ENCODE measurements around the gene NR2F2. TPM values are rescaled to one million over a fixed set of nuclear protein-coding genes. Genes with fewer than 3 reads are reported as not detected.

NR2F2 gene
- polyA plus RNA-seq (0.07 TPM in 1 of 2 replicates, not detected in the other), polyA minus RNA-seq (not detected in 2 replicates)

- Histone ChIP-seq H2AFZ (ENCODE audit: low read depth, low read length) (no peak within 1 kb of the TSS), H3K27ac (ENCODE audit: low read length) (no peak within 1 kb of the TSS), H3K9me2 (ENCODE audit: insufficient read depth, low read length) (no peaks in the 10 kb centered on the region), H3F3A (ENCODE audit: insufficient read depth, low read length, poor library complexity, severe bottlenecking) (peaks cover 2% of the 10 kb centered on the region), H3K27me3 (ENCODE audit: insufficient read depth, low read depth, low read length) (peaks cover 93% of the 10 kb centered on the region), H3K36me3 (ENCODE audit: insufficient read depth, low read length) (no peaks in the 10 kb centered on the region), H3K9ac (ENCODE audit: low read length) (no peak within 1 kb of the TSS), H4K20me1 (ENCODE audit: insufficient read depth) (no peaks in the 10 kb centered on the region), H3K9me3 (ENCODE audit: low read length) (no peaks in the 10 kb centered on the region), H3K4me2 (ENCODE audit: low read length) (peak within 1 kb of the TSS; percentile 85), H3K4me3 (ENCODE audit: low read length) (peak within 1 kb of the TSS; percentile 68), H3K79me2 (replicated peaks; ENCODE audit: insufficient read depth, low read length) (no peaks in the 10 kb centered on the region)
- TF ChIP-seq POLR2AphosphoS5 (IDR thresholded peaks at IDR 0.05), result no peak
- TF ChIP-seq EZH2 (IDR thresholded peaks at IDR 0.05; ENCODE audit: borderline replicate concordance, insufficient read depth, low read length, poor library complexity, severe bottlenecking), result no peak
- TF ChIP-seq MXI1 (conservative IDR thresholded peaks at IDR 0.05; ENCODE audit: poor library complexity, severe bottlenecking), result peak; percentile 39
- TF ChIP-seq SMC3 (conservative IDR thresholded peaks at IDR 0.05; ENCODE audit: poor library complexity), result peak; percentile 48
- peak; percentile 21 for TF ChIP-seq EP300 (conservative IDR thresholded peaks at IDR 0.05; ENCODE audit: poor library complexity, severe bottlenecking)
- TF ChIP-seq TAF1 (IDR thresholded peaks at IDR 0.05; ENCODE audit: low read depth), result no peak
- peak; percentile 40 for TF ChIP-seq RAD21 (conservative IDR thresholded peaks at IDR 0.05)
Observed at GRCh38 chr15:96330450-96331143, at the start of gene NR2F2. TSS of gene NR2F2 (plus strand) at chr15:96330700. CDS start at chr15:96332106, 1,406 bp downstream.

- H3K4me2 ChIP-seq (ENCODE audit: low read length), result no peak overlapping the region
Observed at GRCh38 chr15:96285305-96285704, 45.2 kb upstream of the NR2F2 start.

More at GRCh38 chr15:96285305-96285704, 45.2 kb upstream of the NR2F2 start:
- H3K36me3 ChIP-seq (ENCODE audit: insufficient read depth, low read length), result no peaks in the 10 kb centered on the region
- no peaks in the 10 kb centered on the region for H3K27me3 ChIP-seq (ENCODE audit: insufficient read depth, low read depth, low read length)
- H3F3A ChIP-seq (ENCODE audit: insufficient read depth, low read length, poor library complexity, severe bottlenecking), result no peaks in the 10 kb centered on the region
- H3K9me2 ChIP-seq (ENCODE audit: insufficient read depth, low read length), result no peaks in the 10 kb centered on the region
- no peaks in the 10 kb centered on the region for H4K20me1 ChIP-seq (ENCODE audit: insufficient read depth)
- no peak overlapping the region for H2AFZ ChIP-seq (ENCODE audit: low read depth, low read length)
- no peak overlapping the region for H3K27ac ChIP-seq (ENCODE audit: low read length)
- no peak overlapping the region for H3K4me3 ChIP-seq (ENCODE audit: low read length)
- no peaks in the 10 kb centered on the region for H3K79me2 ChIP-seq (replicated peaks; ENCODE audit: insufficient read depth, low read length)
- no peak overlapping the region for H3K9ac ChIP-seq (ENCODE audit: low read length)
- no peaks in the 10 kb centered on the region for H3K9me3 ChIP-seq (ENCODE audit: low read length)
- no peak for TF ChIP-seq EZH2 (IDR thresholded peaks at IDR 0.05; ENCODE audit: borderline replicate concordance, insufficient read depth, low read length, poor library complexity, severe bottlenecking)
- no peak for TF ChIP-seq REST (IDR thresholded peaks at IDR 0.05; ENCODE audit: borderline replicate concordance)
- TF ChIP-seq SMC3 (conservative IDR thresholded peaks at IDR 0.05; ENCODE audit: poor library complexity), result no peak
- TF ChIP-seq POLR2AphosphoS5 (IDR thresholded peaks at IDR 0.05), result no peak

Measured in neural cell (in vitro differentiated cells).